Liver (tissue), 3 donors: ENCODE data around the gene NOM1.

Source experiments
- ATF3 ChIP-seq: IDR thresholded peaks from 2 replicates; pipeline ENCODE4 v1.6.1; 2016; ENCODE audit warnings: antibody characterized with exemption
- GABPA ChIP-seq, 2 donors: IDR thresholded peaks in 1 of 2; conservative IDR thresholded peaks in 1 of 2; 2 replicates each; pipeline ENCODE4 v1.6.1; 2016; ENCODE audit warnings: antibody characterized with exemption in 2 of 2, mild to moderate bottlenecking in 1 of 2, moderate library complexity in 1 of 2
- MAX ChIP-seq: IDR thresholded peaks from 2 replicates; pipeline ENCODE4 v1.6.1; 2016; ENCODE audit warnings: antibody characterized with exemption
- RAD21 ChIP-seq, 2 donors: IDR thresholded peaks; 2 replicates each; pipeline ENCODE4 v1.6.1; 2016; ENCODE audit warnings: antibody characterized with exemption in 2 of 2, mild to moderate bottlenecking in 2 of 2
- REST ChIP-seq: IDR thresholded peaks from 2 replicates; pipeline ENCODE4 v1.6.1; 2016; ENCODE audit warnings: antibody characterized with exemption, mild to moderate bottlenecking
- RXRA ChIP-seq, 2 donors: IDR thresholded peaks; 2 replicates each; pipeline ENCODE4 v1.6.1; 2017 to 2018; ENCODE audit warnings: antibody characterized with exemption in 2 of 2, mild to moderate bottlenecking in 1 of 2
- SP1 ChIP-seq: IDR thresholded peaks from 2 replicates; pipeline ENCODE4 v1.6.1; 2018; ENCODE audit warnings: antibody characterized with exemption, mild to moderate bottlenecking
- TAF1 ChIP-seq: conservative IDR thresholded peaks from 2 replicates; pipeline ENCODE4 v1.6.1; 2016; ENCODE audit warnings: antibody characterized with exemption, mild to moderate bottlenecking
- YY1 ChIP-seq: IDR thresholded peaks from 2 replicates; pipeline ENCODE4 v1.6.1; 2016; ENCODE audit warnings: antibody characterized with exemption, mild to moderate bottlenecking
- TF ChIP-seq, protein P1 (sequence below): fragments of 150-350 bp; IDR thresholded peaks from 2 replicates; pipeline ENCODE4 v1.5.1; 2017; ENCODE audit warnings: improper control_type of control experiment, low read depth, low read length; ENCODE audit not compliant: missing input control
- TF ChIP-seq, protein P2 (sequence below): IDR thresholded peaks from 2 replicates; pipeline ENCODE4 v1.6.1; 2016; ENCODE audit warnings: antibody characterized with exemption
- donor health status: healthy.
- donor health status: healthy.

GRCh38 chr7:157005456-157006204 lies 56.1 kb downstream of the NOM1 start:
- TF ChIP-seq, protein P1, sequence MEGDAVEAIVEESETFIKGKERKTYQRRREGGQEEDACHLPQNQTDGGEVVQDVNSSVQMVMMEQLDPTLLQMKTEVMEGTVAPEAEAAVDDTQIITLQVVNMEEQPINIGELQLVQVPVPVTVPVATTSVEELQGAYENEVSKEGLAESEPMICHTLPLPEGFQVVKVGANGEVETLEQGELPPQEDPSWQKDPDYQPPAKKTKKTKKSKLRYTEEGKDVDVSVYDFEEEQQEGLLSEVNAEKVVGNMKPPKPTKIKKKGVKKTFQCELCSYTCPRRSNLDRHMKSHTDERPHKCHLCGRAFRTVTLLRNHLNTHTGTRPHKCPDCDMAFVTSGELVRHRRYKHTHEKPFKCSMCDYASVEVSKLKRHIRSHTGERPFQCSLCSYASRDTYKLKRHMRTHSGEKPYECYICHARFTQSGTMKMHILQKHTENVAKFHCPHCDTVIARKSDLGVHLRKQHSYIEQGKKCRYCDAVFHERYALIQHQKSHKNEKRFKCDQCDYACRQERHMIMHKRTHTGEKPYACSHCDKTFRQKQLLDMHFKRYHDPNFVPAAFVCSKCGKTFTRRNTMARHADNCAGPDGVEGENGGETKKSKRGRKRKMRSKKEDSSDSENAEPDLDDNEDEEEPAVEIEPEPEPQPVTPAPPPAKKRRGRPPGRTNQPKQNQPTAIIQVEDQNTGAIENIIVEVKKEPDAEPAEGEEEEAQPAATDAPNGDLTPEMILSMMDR, result no peak
- no peak for TF ChIP-seq GABPA (IDR thresholded peaks at IDR 0.05 in 1 of 2, conservative IDR thresholded peaks at IDR 0.05 in 1 of 2)
- no peak for TF ChIP-seq YY1
- no peak for TF ChIP-seq SP1
- no peak for TF ChIP-seq REST
- no peak for TF ChIP-seq RAD21 (IDR thresholded peaks at IDR 0.05)
- no peak for TF ChIP-seq TAF1
- TF ChIP-seq, protein P2, sequence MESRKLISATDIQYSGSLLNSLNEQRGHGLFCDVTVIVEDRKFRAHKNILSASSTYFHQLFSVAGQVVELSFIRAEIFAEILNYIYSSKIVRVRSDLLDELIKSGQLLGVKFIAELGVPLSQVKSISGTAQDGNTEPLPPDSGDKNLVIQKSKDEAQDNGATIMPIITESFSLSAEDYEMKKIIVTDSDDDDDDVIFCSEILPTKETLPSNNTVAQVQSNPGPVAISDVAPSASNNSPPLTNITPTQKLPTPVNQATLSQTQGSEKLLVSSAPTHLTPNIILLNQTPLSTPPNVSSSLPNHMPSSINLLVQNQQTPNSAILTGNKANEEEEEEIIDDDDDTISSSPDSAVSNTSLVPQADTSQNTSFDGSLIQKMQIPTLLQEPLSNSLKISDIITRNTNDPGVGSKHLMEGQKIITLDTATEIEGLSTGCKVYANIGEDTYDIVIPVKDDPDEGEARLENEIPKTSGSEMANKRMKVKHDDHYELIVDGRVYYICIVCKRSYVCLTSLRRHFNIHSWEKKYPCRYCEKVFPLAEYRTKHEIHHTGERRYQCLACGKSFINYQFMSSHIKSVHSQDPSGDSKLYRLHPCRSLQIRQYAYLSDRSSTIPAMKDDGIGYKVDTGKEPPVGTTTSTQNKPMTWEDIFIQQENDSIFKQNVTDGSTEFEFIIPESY, result no peak
- no peak for TF ChIP-seq ATF3
- TF ChIP-seq RXRA (IDR thresholded peaks at IDR 0.05), result no peak
- no peak for TF ChIP-seq MAX
